IMR-90 (cell line): Measurements from ENCODE around the gene ASTE1. TPM values are rescaled to one million over a fixed set of nuclear protein-coding genes. Genes with fewer than 3 reads are reported as not detected.

Source experiments
- ATAC-seq: fragments of 200-7000 bp; cut with Tn5 transposase; 2 replicates; pipeline ENCODE4 v1.9.1; 2020; ENCODE audit warnings: low read depth, mild to moderate bottlenecking, moderate library complexity
- BruUV-seq: library from RNA; stranded (reverse); fragments of 400-500 nt; replicated peaks from 2 replicates; lab custom pipeline; 2021; lab: Mats Ljungman, UMichigan
- CTCF ChIA-PET: fragments of 300-600 bp; formaldehyde crosslinking; extraction: SDS; loops from one replicate; lab custom pipeline; 2021; ENCODE audit warnings: antibody characterized with exemption; lab: Yijun Ruan, JAX
- POLR2A ChIA-PET: fragments of 300-600 bp; sonication (Branson Sonifier 250); formaldehyde crosslinking; loops from one replicate; lab custom pipeline; 2022; ENCODE audit warnings: antibody characterized with exemption; ENCODE audit not compliant: unreplicated experiment; lab: Charles Lee
- DNase-seq: peaks from one replicate; pipeline ENCODE4 v3.0.0; 2013
- H2AFZ ChIP-seq: replicated peaks from 2 replicates; pipeline ENCODE3; 2013; ENCODE audit warnings: low read length, mild to moderate bottlenecking; ENCODE audit not compliant: poor library complexity
- H2AK5ac ChIP-seq: 2 replicates; pipeline ENCODE4 v1.6.1; 2013; ENCODE audit warnings: low read depth, low read length, inconsistent platforms
- H2AK9ac ChIP-seq: replicated peaks from 2 replicates; pipeline ENCODE3; 2013; ENCODE audit warnings: mild to moderate bottlenecking, low read depth, low read length, moderate library complexity; ENCODE audit not compliant: poor library complexity
- H2BK120ac ChIP-seq: 2 replicates; pipeline ENCODE4 v1.6.1; 2013; ENCODE audit warnings: low read depth, low read length, inconsistent platforms
- H2BK15ac ChIP-seq: 3 replicates; pipeline ENCODE4 v1.6.1; 2013; ENCODE audit warnings: low read depth, low read length, inconsistent platforms
- H2BK20ac ChIP-seq: 2 replicates; pipeline ENCODE4 v1.6.1; 2013; ENCODE audit warnings: low read depth, mild to moderate bottlenecking, inconsistent platforms, low read length, moderate library complexity
- H2BK5ac ChIP-seq: 2 replicates; pipeline ENCODE4 v1.6.1; 2013; ENCODE audit warnings: mild to moderate bottlenecking, low read depth, low read length, inconsistent platforms; ENCODE audit not compliant: poor library complexity, severe bottlenecking
- H3K14ac ChIP-seq: replicated peaks from 2 replicates; pipeline ENCODE4 v1.6.1; 2013; ENCODE audit warnings: low read depth, low read length, inconsistent platforms
- H3K18ac ChIP-seq: 2 replicates; pipeline ENCODE4 v1.6.1; 2013; ENCODE audit warnings: low read depth, low read length, control low read depth
- H3K23ac ChIP-seq: 2 replicates; pipeline ENCODE4 v1.6.1; 2013; ENCODE audit warnings: low read depth, low read length, inconsistent platforms
- H3K27ac ChIP-seq: 2 replicates; pipeline ENCODE4 v1.5.1; 2013; ENCODE audit warnings: mild to moderate bottlenecking, control low read depth, low read length; ENCODE audit not compliant: insufficient read depth
- H3K27me3 ChIP-seq: 2 replicates; pipeline ENCODE4 v1.6.1; 2013; ENCODE audit warnings: low read length; ENCODE audit not compliant: control insufficient read depth, insufficient read depth
- H3K36me3 ChIP-seq: 2 replicates; pipeline ENCODE4 v1.6.1; 2013; ENCODE audit warnings: low read length, mixed read lengths; ENCODE audit not compliant: control insufficient read depth, insufficient read depth
- H3K4ac ChIP-seq: 2 replicates; pipeline ENCODE4 v1.6.1; 2013; ENCODE audit warnings: low read depth, low read length, inconsistent platforms
- H3K4me1 ChIP-seq: 2 replicates; pipeline ENCODE4 v1.6.1; 2013; ENCODE audit warnings: low read length, mixed read lengths; ENCODE audit not compliant: control insufficient read depth, insufficient read depth
- H3K4me2 ChIP-seq: 2 replicates; pipeline ENCODE4 v1.6.1; 2013; ENCODE audit warnings: low read depth, mild to moderate bottlenecking, control low read depth, low read length, moderate library complexity
- H3K4me3 ChIP-seq: 2 replicates; pipeline ENCODE4 v1.5.1; 2013; ENCODE audit warnings: low read depth, mild to moderate bottlenecking, control low read depth, low read length, moderate library complexity; ENCODE audit not compliant: insufficient read depth
- H3K56ac ChIP-seq: 2 replicates; pipeline ENCODE4 v1.6.1; 2013; ENCODE audit warnings: low read length, inconsistent platforms; ENCODE audit not compliant: insufficient read depth; ENCODE audit errors: extremely low read depth
- H3K79me1 ChIP-seq, 2 experiments: 2 replicates each; pipeline ENCODE4 v1.6.1; 2013; ENCODE audit warnings: low read length in 2 of 2, inconsistent platforms in 1 of 2, low read depth in 1 of 2
- H3K9ac ChIP-seq: 2 replicates; pipeline ENCODE4 v1.6.1; 2013; ENCODE audit warnings: low read depth, low read length, control low read depth
- H3K9me1 ChIP-seq: 2 replicates; pipeline ENCODE4 v1.6.1; 2013; ENCODE audit warnings: low read length, inconsistent platforms; ENCODE audit not compliant: insufficient read depth
- H3K9me3 ChIP-seq: 2 replicates; pipeline ENCODE4 v1.6.1; 2013; ENCODE audit warnings: low read length; ENCODE audit not compliant: control insufficient read depth, insufficient read depth
- H4K20me1 ChIP-seq: 2 replicates; pipeline ENCODE4 v1.6.1; 2013; ENCODE audit warnings: low read length, inconsistent platforms; ENCODE audit not compliant: insufficient read depth
- H4K5ac ChIP-seq: 2 replicates; pipeline ENCODE4 v1.6.1; 2013; ENCODE audit warnings: mild to moderate bottlenecking, low read depth, low read length, control low read depth
- H4K8ac ChIP-seq, 2 experiments: 2 replicates each; pipeline ENCODE4 v1.6.1; 2013; ENCODE audit warnings: low read depth in 2 of 2, low read length in 2 of 2, control low read depth in 1 of 2, inconsistent platforms in 1 of 2
- H4K91ac ChIP-seq: 2 replicates; pipeline ENCODE4 v1.6.1; 2013; ENCODE audit warnings: low read depth, low read length, inconsistent platforms; ENCODE audit not compliant: insufficient read depth
- MAFK ChIP-seq: IDR thresholded peaks from 2 replicates; pipeline ENCODE4 v1.6.1; 2012; ENCODE audit warnings: low read depth, low read length, improper control_type of control experiment
- RCOR1 ChIP-seq: IDR thresholded peaks from 2 replicates; pipeline ENCODE4 v1.6.1; 2012; ENCODE audit warnings: mild to moderate bottlenecking, low read length, improper control_type of control experiment; ENCODE audit not compliant: insufficient replicate concordance
- SMC3 ChIP-seq: fragments of 150-350 bp; IDR thresholded peaks from 2 replicates; pipeline ENCODE4 v1.6.1; 2016; ENCODE audit warnings: low read depth, mild to moderate bottlenecking, antibody characterized with exemption, low read length, moderate library complexity
- WGBS, 2 experiments: methylation state at CpG; one replicate each; pipeline versions ENCODE4 v1.1.5 to v1.1.7; 2013; ENCODE audit warnings: missing lambda C conversion rate in 2 of 2; ENCODE audit not compliant: insufficient read length in 1 of 2; ENCODE audit errors: extremely low coverage in 2 of 2; 5-methylcytosine and 5-hydroxymethylcytosine counted together
- dilution Hi-C: fragments of 300-500 bp; cut with HindIII; formaldehyde crosslinking; loops from one replicate; pipeline ENCODE4 v1.14.3; 2018; ENCODE audit warnings: low sequenced_read_pairs; ENCODE audit not compliant: unreplicated experiment
- in situ Hi-C: fragments of 300-500 bp; cut with MboI; formaldehyde crosslinking; loops from 3 replicates; pipeline ENCODE4 v1.14.3; 2019; ENCODE audit warnings: low sequenced_read_pairs, inconsistent platforms, mixed read lengths
- intact Hi-C: fragments of 100-400 bp; cut with micrococcal nuclease; formaldehyde crosslinking; loops from 2 replicates; pipeline ENCODE4 v1.10.0; 2022
- polyA plus RNA-seq, 3 experiments: library from polyadenylated mRNA; depleted of rRNA; stranded (reverse); fragments of >200 nt; gene quantifications; 2 replicates each; pipeline ENCODE4 v1.2.3, GENCODE V29; 2012; ENCODE audit warnings: low replicate concordance in 1 of 3
- total RNA-seq: library from RNA; depleted of rRNA; stranded (reverse); fragments of >200 nt; gene quantifications from 2 replicates; pipeline ENCODE4 v1.2.3, GENCODE V29; 2012

ASTE1 gene
- total and polyA plus RNA-seq, 2 of the 4 experiments (the other 2 are of a cell fraction) = 3.2 to 7.5 TPM

DNA sequence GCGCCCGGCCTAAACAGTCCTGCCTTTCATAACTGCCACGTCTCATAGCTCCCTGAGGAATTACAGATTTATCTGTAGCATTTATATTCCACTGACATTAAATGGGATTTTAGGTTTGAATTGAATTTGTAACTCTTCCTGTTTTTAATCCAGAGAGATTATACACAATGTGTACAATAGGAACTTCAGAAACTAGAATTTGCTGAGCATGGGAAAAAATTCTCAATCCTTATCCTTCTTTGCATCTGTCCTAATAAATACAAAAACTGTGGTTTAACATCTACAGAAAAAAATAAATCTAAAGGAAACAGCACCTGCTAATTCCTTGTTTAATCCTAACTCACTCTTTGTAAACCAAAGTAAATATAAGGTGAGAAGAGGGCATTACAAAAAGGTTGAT is 2.2 kb upstream of the ASTE1 start:
- H3K56ac ChIP-seq = no peak overlapping the region
- H3K18ac ChIP-seq = no peak overlapping the region
- H3K27ac ChIP-seq = no peak overlapping the region
- H3K4me1 ChIP-seq = peaks cover 2% of the 10 kb centered on the region; the same call in 1 of the 2 replicates
- no peaks in the 10 kb centered on the region for H4K20me1 ChIP-seq
- H3K27me3 ChIP-seq = no peaks in the 10 kb centered on the region
- dilution Hi-C loops = no loop called here
- H3K9me3 ChIP-seq = no peaks in the 10 kb centered on the region
- H2AK9ac ChIP-seq = no peak overlapping the region
- no peak overlapping the region for H2BK15ac ChIP-seq
- H3K4me2 ChIP-seq = no peak overlapping the region
- no peak overlapping the region for H3K4me3 ChIP-seq
- H3K14ac ChIP-seq = no peak overlapping the region
- H3K9me1 ChIP-seq = peaks cover 4% of the 10 kb centered on the region; the same call in 1 of the 2 replicates
- no peak for DNase-seq
- no TSS peak for BruUV-seq
- H4K91ac ChIP-seq = no peak overlapping the region
- in situ Hi-C loops = loop anchor here (25.0 kb wide), 2 partner anchors 458 to 1008 kb away; partner anchors contain the start of gene CPNE4
- H3K23ac ChIP-seq = no peak overlapping the region
- H2BK5ac ChIP-seq = no peak overlapping the region
- no CpG with 5 or more reads among the region's 3 CpGs for WGBS, 2 experiments
- peak; percentile 70 for TF ChIP-seq MAFK
- TF ChIP-seq RCOR1 = no peak
- no peak for TF ChIP-seq SMC3
- H4K5ac ChIP-seq = no peak overlapping the region
- H2BK20ac ChIP-seq = no peak overlapping the region
- ATAC-seq = no peak
- no peak overlapping the region for H2AFZ ChIP-seq
- H3K79me1 ChIP-seq = peaks cover 0 to 22% of the 10 kb centered on the region in 2 experiments; a peak in 3 of 4 replicates
- POLR2A ChIA-PET = no interaction called here
- no peak overlapping the region for H4K8ac ChIP-seq
- intact Hi-C loops = loop anchor here (5.0 kb wide), 3 partner anchors 137 to 473 kb away; partner anchors contain the start of genes ATP2C1, MRPL3 and PIK3R4
- no peak overlapping the region for H2AK5ac ChIP-seq
- H3K36me3 ChIP-seq = peaks cover 4% of the 10 kb centered on the region
- CTCF ChIA-PET = no interaction called here
- H2BK120ac ChIP-seq = no peak overlapping the region
- no peak overlapping the region for H3K4ac ChIP-seq
- H3K9ac ChIP-seq = no peak overlapping the region
